ENCODE results near the gene CACHD1. TPM values are rescaled to one million over a fixed set of nuclear protein-coding genes. Genes with fewer than 3 reads are reported as not detected.

The CACHD1 gene
- total RNA-seq, 2 experiments from 2014 or later, result not detected

- intact Hi-C loops (cut with micrococcal nuclease; ENCODE audit: unreplicated experiment), result no loop called here
- no TSS peak for BruUV-seq (replicated peaks)
- Histone ChIP-seq H3K9me3 (ENCODE audit: low read length) (no peaks in the 10 kb centered on the region), H3K4me1 (ENCODE audit: insufficient read depth, low read length, poor library complexity, severe bottlenecking) (no peaks in the 10 kb centered on the region), H3K27ac (ENCODE audit: low read depth, low read length, poor library complexity, severe bottlenecking) (no peak overlapping the region), H3K4me2 (ENCODE audit: low read length) (no peak overlapping the region), H3K9me2 (ENCODE audit: insufficient read depth, low read length) (no peaks in the 10 kb centered on the region), H3K36me3 (ENCODE audit: insufficient read depth, low read length) (no peaks in the 10 kb centered on the region), H2AFZ (ENCODE audit: low read length) (no peak overlapping the region), H4K20me1 (ENCODE audit: insufficient read depth, low read length) (no peaks in the 10 kb centered on the region), H3K4me3 (ENCODE audit: low read depth, low read length, poor library complexity, severe bottlenecking) (no peak overlapping the region), H3K79me2 (ENCODE audit: insufficient read depth, low read depth, low read length) (no peaks in the 10 kb centered on the region)
- ChIA-PET CTCF (ENCODE audit: unreplicated experiment) (no interaction called here), POLR2A (no interaction called here)
- TF ChIP-seq EZH2phosphoT487 (IDR thresholded peaks at IDR 0.05; ENCODE audit: borderline replicate concordance, low read depth, low read length), result no peak
- TF ChIP-seq CTCF (conservative IDR thresholded peaks at IDR 0.05; ENCODE audit: low read length), result no peak
- DNase-seq (ENCODE audit: low spot score), result no peak
These were observed 72.2 kb downstream of the CACHD1 start for GRCh38 chr1:64542118-64542517.

GRCh38 chr1:64543831-64544230 is 73.9 kb downstream of the CACHD1 start:
- H3K4me1 ChIP-seq (ENCODE audit: insufficient read depth, low read length, poor library complexity, severe bottlenecking), result no peaks in the 10 kb centered on the region
- DNase-seq (ENCODE audit: low spot score), result no peak
- no peak overlapping the region for H3K27ac ChIP-seq (ENCODE audit: low read depth, low read length, poor library complexity, severe bottlenecking)
- no TSS peak for BruUV-seq (replicated peaks)
- H4K20me1 ChIP-seq (ENCODE audit: insufficient read depth, low read length), result no peaks in the 10 kb centered on the region
- H3K9me3 ChIP-seq (ENCODE audit: low read length), result no peaks in the 10 kb centered on the region
- CTCF ChIA-PET (ENCODE audit: unreplicated experiment), result no interaction called here
- POLR2A ChIA-PET, result no interaction called here
- no peaks in the 10 kb centered on the region for H3K79me2 ChIP-seq (ENCODE audit: insufficient read depth, low read depth, low read length)
- no peaks in the 10 kb centered on the region for H3K36me3 ChIP-seq (ENCODE audit: insufficient read depth, low read length)
- TF ChIP-seq EZH2phosphoT487 (IDR thresholded peaks at IDR 0.05; ENCODE audit: borderline replicate concordance, low read depth, low read length) (no peak), CTCF (conservative IDR thresholded peaks at IDR 0.05; ENCODE audit: low read length) (no peak)
- H2AFZ ChIP-seq (ENCODE audit: low read length), result no peak overlapping the region
- intact Hi-C loops (cut with micrococcal nuclease; ENCODE audit: unreplicated experiment), result no loop called here
- H3K4me2 ChIP-seq (ENCODE audit: low read length), result no peak overlapping the region
- no peaks in the 10 kb centered on the region for H3K9me2 ChIP-seq (ENCODE audit: insufficient read depth, low read length)
- H3K4me3 ChIP-seq (ENCODE audit: low read depth, low read length, poor library complexity, severe bottlenecking), result no peak overlapping the region

- no peak for DNase-seq (ENCODE audit: low spot score)
- intact Hi-C loops (cut with micrococcal nuclease; ENCODE audit: unreplicated experiment), result no loop called here
- CTCF ChIA-PET (ENCODE audit: unreplicated experiment), result no interaction called here
These were observed 75.4 kb downstream of the CACHD1 start for GRCh38 chr1:64545118-64545843.

More at GRCh38 chr1:64545118-64545843, 75.4 kb downstream of the CACHD1 start:
- no peak for TF ChIP-seq EZH2phosphoT487 (IDR thresholded peaks at IDR 0.05; ENCODE audit: borderline replicate concordance, low read depth, low read length)
- no peak for TF ChIP-seq CTCF (conservative IDR thresholded peaks at IDR 0.05; ENCODE audit: low read length)
- H3K4me2 ChIP-seq (ENCODE audit: low read length), result no peak overlapping the region
- BruUV-seq (replicated peaks), result no TSS peak
- no peak overlapping the region for H3K4me3 ChIP-seq (ENCODE audit: low read depth, low read length, poor library complexity, severe bottlenecking)
- H3K79me2 ChIP-seq (ENCODE audit: insufficient read depth, low read depth, low read length), result no peaks in the 10 kb centered on the region
- POLR2A ChIA-PET, result no interaction called here
- H3K9me3 ChIP-seq (ENCODE audit: low read length), result no peaks in the 10 kb centered on the region
- H2AFZ ChIP-seq (ENCODE audit: low read length), result no peak overlapping the region
- no peaks in the 10 kb centered on the region for H3K9me2 ChIP-seq (ENCODE audit: insufficient read depth, low read length)
- H3K4me1 ChIP-seq (ENCODE audit: insufficient read depth, low read length, poor library complexity, severe bottlenecking), result no peaks in the 10 kb centered on the region
- no peak overlapping the region for H3K27ac ChIP-seq (ENCODE audit: low read depth, low read length, poor library complexity, severe bottlenecking)
- H3K36me3 ChIP-seq (ENCODE audit: insufficient read depth, low read length), result no peaks in the 10 kb centered on the region
- no peaks in the 10 kb centered on the region for H4K20me1 ChIP-seq (ENCODE audit: insufficient read depth, low read length)
